ENCODE measurements around the gene A4GALT.

GRCh38 chr22:42673898-42674401, 46.7 kb downstream of the A4GALT start:
- no peak for TF ChIP-seq POLR2A (IDR thresholded peaks at IDR 0.05)
- no peak for TF ChIP-seq CTCF (IDR thresholded peaks at IDR 0.05)
